GM21367 (cell line): ENCODE results near the gene SLC22A5.
A peak's percentile ranks its signal among the peaks of the same experiment; 100 is the strongest.
"Not testable (repeated sequence)": the region's sequence is repeated elsewhere in the genome, so short reads cannot be mapped to it uniquely, and the experiment has no call there.

ENCODE experiments used
- ATAC-seq: cut with Tn5 transposase; IDR thresholded peaks from one replicate; pipeline ENCODE4 v1.9.1; 2021; ENCODE audit not compliant: unreplicated experiment

SLC22A5 gene

DNA sequence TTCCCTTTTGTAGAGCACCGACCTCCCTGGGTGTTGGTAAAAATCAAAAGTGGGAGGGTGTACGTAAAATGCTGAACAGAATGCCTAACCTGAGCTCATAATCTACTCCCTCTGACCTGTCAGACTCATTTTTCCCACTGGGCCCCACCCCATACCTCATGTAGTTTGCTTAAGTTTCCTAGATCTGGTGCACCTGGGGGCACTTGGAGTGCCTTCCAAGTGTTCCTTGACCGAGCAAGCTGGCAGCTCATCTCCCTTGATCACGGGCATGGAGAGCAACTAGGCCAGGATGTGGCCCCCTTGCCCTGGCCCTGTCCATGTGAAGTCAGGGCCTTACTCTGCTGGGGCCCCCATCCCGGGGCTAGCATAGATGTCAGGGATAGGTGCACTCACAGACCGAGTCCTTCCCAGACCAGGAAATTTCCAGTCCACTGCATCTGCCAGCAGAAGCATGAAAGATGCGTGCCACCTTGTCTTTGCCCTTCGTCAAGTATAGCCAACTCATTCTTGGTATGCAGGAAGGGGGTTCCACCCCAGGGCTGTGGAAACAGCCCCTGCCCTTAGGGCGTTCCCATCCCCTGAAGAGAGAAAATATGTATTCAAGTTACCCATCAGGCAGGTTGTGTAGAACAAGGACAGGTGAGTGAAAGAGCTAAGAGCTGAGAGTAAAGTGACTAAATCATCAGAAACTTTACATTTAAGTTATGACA is 41.9 kb downstream of the SLC22A5 start:
- ATAC-seq, result peak; percentile 2

DNA sequence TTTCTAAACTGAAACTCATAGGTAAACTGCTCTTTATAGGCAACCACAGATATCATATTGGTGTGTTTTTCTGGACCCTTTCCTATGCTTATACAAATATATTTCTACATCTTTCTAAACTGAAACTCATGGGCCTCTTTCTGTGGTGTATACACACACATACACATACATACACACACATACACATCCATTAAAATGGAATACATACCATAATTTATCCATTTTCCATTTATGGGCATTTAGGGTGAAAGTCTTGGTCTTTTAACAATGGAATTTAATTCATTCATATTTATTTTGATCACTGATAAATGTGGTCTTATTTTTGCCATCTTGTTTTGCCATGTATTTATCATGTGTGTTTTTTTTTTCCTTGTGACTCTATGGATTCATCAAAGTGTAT is 44.1 kb downstream of the SLC22A5 start:
- no peak for ATAC-seq

DNA sequence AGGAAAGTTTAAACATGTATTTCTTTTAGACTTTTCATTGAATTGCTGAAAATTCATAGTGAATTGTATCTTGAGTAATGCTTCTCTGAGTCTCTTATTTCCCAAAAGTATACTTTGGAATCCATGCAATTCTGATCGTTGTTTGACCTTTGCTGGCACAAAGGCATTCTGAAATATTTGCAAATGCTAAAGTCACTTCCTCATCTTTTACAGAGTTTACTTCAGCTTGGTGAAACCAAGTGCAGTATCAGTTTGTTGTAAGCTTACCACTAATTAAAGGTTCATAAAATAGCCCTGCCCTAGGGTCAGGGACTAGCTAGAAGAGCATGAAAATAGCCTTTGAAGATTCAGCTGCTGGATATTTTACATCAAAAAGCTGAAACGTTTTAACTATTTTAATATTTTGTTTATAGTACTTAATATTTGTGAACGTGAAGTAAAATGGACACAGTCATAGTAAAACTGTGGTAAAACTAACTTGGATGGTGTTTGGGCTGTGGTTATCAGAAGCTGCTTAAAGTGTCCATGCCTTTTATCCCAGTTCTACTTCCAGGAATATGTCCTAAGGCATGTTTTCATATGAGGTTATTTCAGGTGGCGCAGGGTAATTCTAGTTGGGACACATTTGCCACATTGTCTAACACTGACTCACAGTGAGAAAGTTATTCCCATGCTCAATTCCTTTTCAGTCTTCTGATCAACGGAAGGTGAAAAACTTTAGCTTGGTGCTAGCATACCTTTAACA is 45.3 kb downstream of the SLC22A5 start:
- ATAC-seq, result no peak

DNA sequence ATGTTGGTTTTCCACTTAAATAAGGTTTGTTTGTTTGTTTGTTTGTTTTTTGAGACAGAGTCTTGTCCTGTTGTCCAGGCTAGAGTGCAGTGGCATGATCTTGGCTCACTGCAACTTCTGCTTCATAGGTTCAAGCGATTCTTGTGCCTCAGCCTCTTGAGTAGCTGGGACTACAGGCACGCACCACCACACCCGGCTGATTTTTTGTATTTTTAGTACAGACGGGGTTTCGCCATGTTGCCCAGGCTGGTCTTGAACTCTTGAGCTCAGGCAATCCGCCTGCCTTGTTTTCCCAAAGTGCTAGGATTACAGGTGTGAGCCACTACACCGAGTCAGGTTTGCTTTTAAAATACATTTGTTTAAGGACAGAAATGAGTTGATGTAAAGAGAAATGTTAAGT is 46.0 kb downstream of the SLC22A5 start:
- ATAC-seq, result not testable (repeated sequence)

DNA sequence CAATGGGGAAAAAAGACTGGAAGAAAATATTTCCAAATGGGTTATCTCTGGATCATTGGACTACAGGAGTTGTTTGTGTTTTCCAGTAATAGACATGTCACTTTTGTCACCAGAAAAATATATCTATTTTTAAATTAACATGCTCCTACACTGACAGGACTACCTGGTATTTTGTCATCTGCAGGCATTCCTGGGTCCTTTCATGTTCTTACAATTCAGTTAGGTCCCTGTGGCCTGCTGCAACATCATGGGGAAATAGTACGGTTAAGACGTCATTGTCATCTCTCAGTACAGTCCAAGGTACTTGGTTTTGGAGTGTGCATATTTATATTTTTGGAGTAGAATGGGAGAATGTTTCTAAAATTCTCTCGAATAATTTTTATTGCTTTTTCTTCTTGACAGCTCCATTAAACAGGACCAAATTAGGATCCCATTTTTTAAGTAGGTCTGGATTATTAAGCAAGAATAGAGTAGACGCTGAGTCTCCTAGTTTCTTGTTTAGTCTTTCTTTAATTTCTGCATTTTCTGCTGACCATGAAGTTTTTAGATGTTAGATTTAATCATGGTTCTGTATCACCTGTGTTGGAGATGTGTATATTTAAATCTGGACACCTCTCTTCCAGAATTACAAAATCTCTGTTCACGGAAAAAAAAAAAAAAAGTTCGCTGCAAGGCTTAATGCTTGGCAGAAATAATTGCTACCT is 46.9 kb downstream of the SLC22A5 start:
- ATAC-seq, result no peak

DNA sequence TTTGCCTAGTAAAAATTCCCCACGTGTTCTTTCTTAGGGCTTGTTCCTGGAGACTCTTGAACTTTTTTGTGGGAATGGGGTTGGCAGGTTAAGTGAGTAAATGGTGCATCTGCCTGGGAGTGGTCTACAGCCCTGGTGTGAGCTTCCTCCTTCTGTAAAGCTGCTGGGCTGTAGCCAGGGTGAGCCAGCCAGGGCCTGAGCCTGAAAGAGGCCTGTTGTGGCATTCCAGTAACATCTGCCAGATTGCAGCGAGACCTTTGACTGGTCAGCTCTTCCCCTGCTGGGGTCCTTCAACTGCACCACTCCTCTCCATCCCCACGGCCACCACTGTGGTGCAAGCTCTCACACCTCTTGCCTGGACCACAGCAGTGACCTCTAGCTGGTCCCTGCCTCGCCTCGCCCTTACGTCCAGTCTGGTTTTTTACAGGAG is 47.5 kb downstream of the SLC22A5 start:
- no peak for ATAC-seq

DNA sequence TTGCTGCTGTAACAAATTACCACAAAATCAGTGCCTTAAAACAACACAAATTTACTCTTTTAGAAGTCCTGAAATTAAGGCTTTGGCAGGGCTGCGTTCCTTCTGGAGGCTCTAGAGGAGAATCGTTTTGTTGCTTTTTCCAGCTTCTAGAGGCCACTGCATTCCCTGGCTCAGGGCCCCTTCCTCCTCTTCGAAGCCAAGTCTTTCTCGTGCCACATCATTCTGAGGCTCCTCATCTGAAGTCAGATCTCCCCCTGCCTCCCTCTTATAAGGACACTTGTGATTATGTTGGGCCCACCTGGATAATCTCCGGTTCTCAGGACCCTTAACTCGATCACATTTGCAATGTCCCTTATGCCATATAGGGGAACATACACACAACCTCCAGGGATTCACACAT is 48.0 kb downstream of the SLC22A5 start:
- ATAC-seq, result no peak

DNA sequence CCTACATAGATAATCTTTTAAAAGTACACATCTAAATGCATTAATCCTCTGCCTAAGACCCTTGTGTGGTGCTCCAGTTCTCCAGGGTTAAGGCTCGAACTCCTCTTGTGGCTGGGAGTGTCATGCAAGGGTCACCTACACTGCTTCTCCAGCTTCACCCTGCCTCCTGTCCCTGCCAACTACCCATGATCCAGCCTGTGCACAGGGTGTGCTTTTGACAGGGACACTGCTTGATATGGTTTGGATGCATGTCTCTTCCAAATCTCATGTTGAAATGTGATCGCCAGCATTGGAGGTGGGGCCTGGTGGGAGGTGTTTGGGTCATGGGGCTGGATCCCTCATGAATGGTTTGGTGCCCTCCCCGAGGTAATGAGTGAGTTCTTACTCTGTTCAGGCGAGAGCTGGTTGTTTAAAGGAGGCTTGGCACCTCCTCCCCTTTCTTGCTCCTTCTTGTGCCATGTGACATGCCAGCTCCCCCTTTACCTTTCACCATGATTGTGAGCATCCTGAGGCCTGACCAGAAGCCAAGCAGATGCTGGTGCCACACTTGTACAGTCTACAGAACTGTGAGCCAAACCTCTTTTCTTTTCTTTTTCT is 48.5 kb downstream of the SLC22A5 start:
- no peak for ATAC-seq

DNA sequence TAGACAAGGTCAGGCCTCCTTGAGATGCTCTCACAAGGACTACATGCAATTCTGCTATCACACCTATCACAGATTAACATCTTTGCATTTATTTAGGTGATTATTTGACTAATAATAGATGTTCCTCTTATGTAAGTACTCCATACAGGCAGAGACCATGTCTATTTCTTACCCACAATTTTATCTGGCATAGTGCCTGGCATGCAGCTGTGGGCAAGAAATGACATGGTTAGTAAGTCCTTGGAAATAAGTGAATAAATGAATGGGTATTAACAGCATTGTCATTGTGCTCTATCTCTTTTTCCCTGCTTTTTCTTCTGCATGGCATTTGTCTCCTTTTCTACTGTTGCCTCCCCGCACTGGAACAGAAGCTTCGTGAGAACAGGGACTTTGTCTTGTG is 49.4 kb downstream of the SLC22A5 start:
- ATAC-seq, result no peak

DNA sequence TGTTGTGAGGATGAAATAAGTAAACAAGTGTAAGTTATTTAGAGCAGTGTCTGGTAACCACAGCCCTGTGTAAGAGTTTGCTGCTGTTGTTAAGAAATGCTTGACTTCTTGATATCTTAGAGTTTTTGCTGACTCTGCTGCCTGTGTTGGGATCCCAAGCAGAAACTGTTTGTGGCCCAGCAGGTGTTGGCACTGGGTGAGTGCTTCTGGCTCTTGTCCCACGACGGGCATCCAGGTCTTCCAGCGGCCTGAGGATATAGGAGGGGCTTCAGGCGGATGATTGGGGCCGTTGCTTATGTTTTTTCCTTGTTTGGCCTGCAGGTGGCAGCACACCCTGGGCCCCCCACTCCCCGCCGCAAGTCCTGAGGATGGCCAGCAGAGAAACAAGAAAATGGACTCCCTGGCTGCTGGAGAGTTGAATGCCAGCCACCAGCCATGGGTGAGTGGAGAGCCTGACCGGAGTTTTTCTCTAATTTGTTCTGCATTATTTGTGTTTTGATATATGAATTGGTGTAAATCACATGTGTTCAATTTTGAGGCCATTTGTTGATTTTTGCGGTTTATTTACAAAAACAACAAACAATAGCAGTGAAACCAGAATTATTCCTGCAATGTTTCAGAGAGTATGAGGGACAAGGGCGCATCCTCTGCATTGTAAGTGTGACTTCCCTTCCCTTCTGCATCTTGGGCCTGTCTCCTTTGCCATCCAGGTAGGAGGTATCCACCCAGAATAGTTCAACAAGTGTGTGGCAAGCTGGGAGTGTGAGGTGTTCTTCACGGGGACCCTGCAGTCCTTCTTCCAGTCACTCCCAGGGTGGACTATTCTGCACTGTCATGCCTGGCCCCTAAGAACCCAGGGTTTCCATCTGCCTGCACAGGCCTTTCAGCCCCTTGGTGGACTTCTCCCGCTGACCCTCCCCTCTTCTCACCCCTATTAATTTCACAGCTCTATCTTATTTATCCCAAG is 50.3 kb downstream of the SLC22A5 start:
- ATAC-seq, result no peak

DNA sequence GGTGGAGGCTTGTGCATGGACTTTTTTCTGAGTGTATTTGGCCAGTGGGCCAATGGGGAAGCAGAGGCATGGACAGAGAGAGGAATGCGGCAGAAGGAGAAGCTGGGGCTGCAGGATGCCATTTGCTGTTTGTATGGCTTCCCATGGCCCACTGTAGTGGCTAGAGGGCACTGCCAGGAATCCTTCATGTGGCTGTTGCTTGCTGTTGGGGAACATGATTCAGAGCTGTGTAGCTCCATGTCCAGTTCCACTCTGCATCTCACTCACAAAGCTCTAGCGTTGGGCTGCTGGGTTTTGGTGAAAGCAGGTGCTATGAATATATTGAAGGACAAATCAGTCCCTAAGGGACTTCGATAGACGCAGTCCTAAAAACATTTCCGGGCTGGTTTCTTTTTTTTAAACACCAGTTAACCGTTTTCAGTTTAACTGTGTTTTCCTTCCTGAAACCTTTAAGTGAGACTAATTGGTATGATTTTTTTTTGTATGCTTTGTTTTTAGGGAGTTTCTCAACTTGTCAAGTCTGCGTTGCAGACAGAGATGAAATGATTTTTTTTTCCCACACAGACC is 51.3 kb downstream of the SLC22A5 start:
- ATAC-seq, result peak; percentile 37

DNA sequence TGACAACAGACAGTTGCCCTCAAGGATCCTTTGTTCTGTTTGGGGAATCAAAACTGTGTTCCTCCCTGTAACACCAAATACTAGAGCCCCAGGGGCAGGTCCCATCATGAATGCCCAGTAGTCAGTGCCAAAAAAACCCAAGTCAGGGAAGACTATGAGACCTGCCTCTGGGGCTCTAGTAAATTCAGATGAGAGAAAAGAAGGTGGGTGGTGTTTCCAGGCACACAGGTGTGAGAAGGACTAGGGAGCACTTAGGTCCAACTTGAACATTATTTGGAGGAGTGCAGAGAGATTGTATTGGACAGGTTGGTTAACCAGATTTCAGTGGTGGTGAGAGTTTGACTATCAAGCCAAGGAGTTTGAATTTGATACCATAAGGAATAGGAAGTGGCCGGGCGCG is 52.0 kb downstream of the SLC22A5 start:
- ATAC-seq, result no peak

DNA sequence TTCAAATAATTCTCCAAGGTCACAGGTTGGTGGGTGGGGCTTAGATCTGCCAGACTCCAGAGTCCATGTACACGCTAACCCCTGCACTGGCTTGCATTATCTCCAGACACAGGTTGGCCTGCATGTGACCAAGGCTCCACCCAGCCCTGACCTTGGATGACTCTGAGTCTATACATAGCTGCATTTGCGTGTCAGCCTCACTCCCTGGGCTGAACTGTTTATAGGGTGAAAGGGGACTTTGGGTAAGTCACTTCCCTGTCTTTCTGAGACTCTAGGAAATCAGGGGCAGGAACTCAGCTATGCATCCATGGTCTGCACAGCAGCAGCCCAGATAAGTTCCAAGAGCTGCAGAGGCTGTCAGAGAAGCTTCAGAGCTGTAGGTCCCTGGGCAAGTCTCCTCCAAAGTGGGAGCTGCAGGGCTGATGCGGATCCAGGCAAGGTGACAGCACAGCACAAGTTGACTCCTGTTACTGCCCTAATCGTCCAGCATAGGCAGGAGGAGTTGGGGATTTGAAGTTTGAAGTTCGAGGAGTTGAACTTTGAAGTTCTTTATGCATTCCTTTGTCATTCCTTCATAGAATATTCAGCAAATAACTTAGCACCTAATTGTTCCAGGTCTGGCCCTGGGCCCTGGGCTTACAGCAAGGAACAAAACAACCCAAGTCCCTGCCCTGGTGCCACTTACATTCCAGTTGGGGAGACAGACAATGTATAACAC is 53.4 kb downstream of the SLC22A5 start:
- ATAC-seq, result peak; percentile 32

DNA sequence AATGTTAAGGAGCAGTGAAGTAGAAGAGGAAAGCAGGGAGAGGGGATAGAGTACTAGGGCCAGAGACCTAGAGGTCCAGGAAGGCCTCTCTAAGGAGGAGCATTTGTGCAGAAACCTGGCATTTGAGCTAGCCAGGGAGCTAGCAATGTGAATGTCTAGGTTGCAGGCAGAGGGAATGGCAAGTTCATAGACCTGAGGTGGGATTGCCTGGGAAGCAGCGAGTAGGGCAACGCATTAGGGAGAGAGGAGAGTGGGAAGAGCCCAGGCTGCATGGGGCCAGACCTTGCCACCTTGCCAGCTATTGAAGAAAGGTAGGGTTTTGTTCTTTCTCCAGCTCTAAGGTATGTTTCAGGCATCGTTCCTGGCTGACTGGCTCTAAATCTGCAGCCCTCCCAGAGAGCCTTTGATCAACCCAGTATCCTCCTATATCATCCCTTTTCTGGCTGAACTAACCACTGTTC is 54.0 kb downstream of the SLC22A5 start:
- no peak for ATAC-seq

DNA sequence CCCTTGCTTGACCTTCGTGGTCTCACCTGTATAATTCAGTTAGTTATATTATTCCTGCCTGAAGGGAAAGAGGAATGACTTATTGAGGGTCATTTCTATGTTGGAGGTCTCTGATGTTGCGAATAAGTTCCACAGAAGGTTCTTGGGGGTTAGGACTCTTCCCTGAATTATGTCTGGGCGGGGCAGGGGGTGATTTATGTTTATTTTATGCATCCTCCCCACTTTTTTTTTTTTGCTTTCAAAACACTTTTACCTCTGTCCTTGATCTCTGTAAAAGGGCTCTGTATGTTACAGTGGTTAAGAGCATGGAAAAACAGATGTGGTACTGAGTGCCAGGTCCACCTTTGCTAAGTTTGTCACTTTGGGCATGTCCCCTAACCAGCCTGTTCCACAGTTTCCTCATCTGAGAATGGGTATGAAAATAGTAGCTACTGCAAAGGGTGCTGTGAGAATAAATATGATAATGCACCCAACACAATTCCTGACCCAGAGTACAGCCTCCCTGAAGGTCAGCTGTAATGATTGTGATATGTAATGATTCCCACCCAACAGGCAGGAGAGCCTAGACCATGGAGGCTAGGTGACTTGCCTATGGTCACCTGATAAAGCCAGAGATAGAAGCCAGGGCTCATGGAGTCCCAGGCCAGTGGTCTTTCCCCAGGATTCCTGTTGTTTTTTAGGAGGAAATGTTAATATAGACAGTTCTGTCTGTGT is 54.8 kb downstream of the SLC22A5 start:
- no peak for ATAC-seq

DNA sequence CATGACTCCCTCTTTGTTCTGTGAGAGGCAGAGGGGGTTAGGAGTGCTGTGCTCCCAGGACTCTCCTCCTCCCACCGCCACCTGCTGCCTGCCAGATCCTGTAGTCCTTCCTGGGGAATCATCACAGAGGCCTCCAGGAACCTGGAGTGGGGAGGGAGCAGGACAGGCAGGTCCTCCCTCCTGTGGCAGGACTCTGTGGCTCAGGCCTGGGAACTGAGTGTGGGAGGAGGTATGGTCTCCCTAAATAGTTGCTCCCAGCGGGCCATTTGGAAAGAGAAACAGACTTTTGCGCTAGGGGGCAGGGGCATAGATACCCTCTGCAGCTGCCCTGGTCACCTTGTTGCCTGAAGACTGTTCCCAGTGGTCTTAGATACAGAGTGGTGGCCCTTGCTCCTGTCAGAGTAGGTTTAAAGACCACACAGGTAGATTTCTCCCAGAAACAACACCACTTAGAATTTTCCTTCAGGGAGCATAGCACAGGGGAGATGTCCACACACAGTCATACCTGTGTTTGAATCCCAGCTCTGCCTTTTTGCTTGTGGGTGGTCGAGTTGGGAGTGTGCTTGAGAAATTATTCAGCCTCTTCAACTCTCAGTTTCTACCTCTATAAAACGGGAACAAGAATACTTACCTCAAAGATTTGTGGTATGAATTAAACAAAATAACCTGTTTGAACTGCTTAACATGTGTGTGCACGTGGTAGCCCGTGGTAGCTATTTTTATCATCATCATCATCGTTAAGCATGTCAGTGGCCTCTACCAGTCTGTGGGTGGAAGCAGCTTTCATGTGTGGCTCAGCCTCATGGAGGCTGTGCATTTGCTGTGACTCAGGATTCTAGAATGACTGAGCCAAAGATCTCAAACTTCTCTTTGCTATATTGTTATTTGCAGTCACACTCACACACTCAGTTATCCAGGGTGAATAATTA is 55.8 kb downstream of the SLC22A5 start:
- peak; percentile 42 for ATAC-seq

DNA sequence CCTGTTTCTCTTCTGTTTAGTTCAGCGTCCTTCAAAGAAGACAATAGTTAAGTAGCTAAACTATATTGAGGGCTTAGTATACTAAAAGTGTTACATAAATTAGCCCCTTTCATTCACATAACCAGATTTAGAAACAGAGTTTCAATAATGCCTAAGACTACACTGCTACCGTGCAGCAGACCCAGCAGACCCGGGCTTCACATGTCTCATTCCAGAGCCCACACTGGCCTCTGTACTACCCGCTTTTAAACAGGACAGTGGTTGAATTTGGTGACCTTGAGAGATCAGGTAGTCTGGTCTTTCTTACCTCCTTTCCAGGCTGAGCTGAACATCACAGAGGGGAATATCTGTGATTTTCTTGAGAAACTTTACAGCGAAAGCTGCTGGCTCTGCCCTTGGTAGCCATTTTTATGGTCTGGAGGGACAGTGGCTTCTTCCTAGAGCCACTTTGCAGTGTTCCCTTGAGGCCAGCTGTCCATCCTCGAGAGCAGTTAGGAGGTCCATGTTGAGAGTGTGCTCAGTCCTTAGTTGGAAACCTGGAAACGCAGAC is 56.5 kb downstream of the SLC22A5 start:
- no peak for ATAC-seq
